ENCODE measurements around the gene ZFYVE27. TPM values are rescaled to one million over a fixed set of nuclear protein-coding genes. Genes with fewer than 3 reads are reported as not detected.
A peak's percentile ranks its signal among the peaks of the same experiment; 100 is the strongest.

The ZFYVE27 gene
- total RNA-seq, 1 donor from 2014 or later = 13.7 TPM

GRCh38 chr10:97778452-97779302 lies 41.7 kb downstream of the ZFYVE27 start:
- peaks cover 7% of the 10 kb centered on the region for H3K27me3 ChIP-seq
- H2AFZ ChIP-seq (replicated peaks) = no peak overlapping the region
- no peak overlapping the region for H3K4me3 Mint-ChIP-seq
- H4K20me1 ChIP-seq (ENCODE audit: low read depth) = no peaks in the 10 kb centered on the region
- H3K9me3 ChIP-seq (ENCODE audit: low read depth) = no peaks in the 10 kb centered on the region
- H3K4me1 Mint-ChIP-seq = peaks cover 25% of the 10 kb centered on the region
- peaks cover 16% of the 10 kb centered on the region for H3K27me3 Mint-ChIP-seq (ENCODE audit: insufficient read depth, low read depth)
- DNase-seq (ENCODE audit: low spot score) = peak; percentile 50
- H3K4me3 ChIP-seq = no peak overlapping the region
- H3K36me3 Mint-ChIP-seq = no peaks in the 10 kb centered on the region
- H3F3A ChIP-seq (ENCODE audit: low read depth) = peaks cover 20% of the 10 kb centered on the region
- peak overlapping the region; percentile 12 for H3K27ac Mint-ChIP-seq
- H3K4me2 ChIP-seq = no peak overlapping the region
- H3K9me3 Mint-ChIP-seq = no peaks in the 10 kb centered on the region
- peaks cover 24% of the 10 kb centered on the region for H3K4me1 ChIP-seq
- no peaks in the 10 kb centered on the region for H3K79me2 ChIP-seq (ENCODE audit: low read depth)
- TF ChIP-seq EZH2 (IDR thresholded peaks at IDR 0.05) = no peak
- no peak for TF ChIP-seq EZH2phosphoT487 (IDR thresholded peaks at IDR 0.05)
- no peak for TF ChIP-seq CTCF (IDR thresholded peaks at IDR 0.05)
- H3K36me3 ChIP-seq = no peaks in the 10 kb centered on the region
- H3K27ac ChIP-seq = no peak overlapping the region
- no peak overlapping the region for H3K9ac ChIP-seq

GRCh38 chr10:97779492-97779891 lies 42.6 kb downstream of the ZFYVE27 start:
- H3K4me2 ChIP-seq = no peak overlapping the region
- no peaks in the 10 kb centered on the region for H3K9me3 Mint-ChIP-seq
- H3F3A ChIP-seq (ENCODE audit: low read depth) = peaks cover 20% of the 10 kb centered on the region
- H3K27me3 Mint-ChIP-seq (ENCODE audit: insufficient read depth, low read depth) = peaks cover 16% of the 10 kb centered on the region
- no peaks in the 10 kb centered on the region for H3K36me3 Mint-ChIP-seq
- no peak overlapping the region for H3K27ac ChIP-seq
- H3K36me3 ChIP-seq = no peaks in the 10 kb centered on the region
- H3K9ac ChIP-seq = no peak overlapping the region
- H3K4me1 Mint-ChIP-seq = peaks cover 25% of the 10 kb centered on the region
- H3K27me3 ChIP-seq = no peaks in the 10 kb centered on the region
- H3K4me1 ChIP-seq = peaks cover 24% of the 10 kb centered on the region
- TF ChIP-seq EZH2 (IDR thresholded peaks at IDR 0.05) (no peak), CTCF (IDR thresholded peaks at IDR 0.05) (no peak), EZH2phosphoT487 (IDR thresholded peaks at IDR 0.05) (no peak)
- H3K9me3 ChIP-seq (ENCODE audit: low read depth) = no peaks in the 10 kb centered on the region
- H3K4me3 Mint-ChIP-seq = no peak overlapping the region
- H3K27ac Mint-ChIP-seq = no peak overlapping the region
- no peak overlapping the region for H3K4me3 ChIP-seq
- no peak for DNase-seq (ENCODE audit: low spot score)
- no peaks in the 10 kb centered on the region for H4K20me1 ChIP-seq (ENCODE audit: low read depth)
- H2AFZ ChIP-seq (replicated peaks) = no peak overlapping the region
- H3K79me2 ChIP-seq (ENCODE audit: low read depth) = no peaks in the 10 kb centered on the region

GRCh38 chr10:97779975-97780374 lies 43.0 kb downstream of the ZFYVE27 start:
- H3K4me3 ChIP-seq = no peak overlapping the region
- H3K27me3 ChIP-seq = no peaks in the 10 kb centered on the region
- Mint-ChIP-seq H3K27ac (no peak overlapping the region), H3K27me3 (ENCODE audit: insufficient read depth, low read depth) (peaks cover 12% of the 10 kb centered on the region), H3K36me3 (no peaks in the 10 kb centered on the region), H3K9me3 (no peaks in the 10 kb centered on the region), H3K4me1 (peaks cover 25% of the 10 kb centered on the region), H3K4me3 (no peak overlapping the region)
- peaks cover 20% of the 10 kb centered on the region for H3F3A ChIP-seq (ENCODE audit: low read depth)
- H3K9me3 ChIP-seq (ENCODE audit: low read depth) = no peaks in the 10 kb centered on the region
- H3K36me3 ChIP-seq = no peaks in the 10 kb centered on the region
- no peak overlapping the region for H3K9ac ChIP-seq
- H2AFZ ChIP-seq (replicated peaks) = no peak overlapping the region
- H4K20me1 ChIP-seq (ENCODE audit: low read depth) = no peaks in the 10 kb centered on the region
- H3K4me2 ChIP-seq = no peak overlapping the region
- TF ChIP-seq EZH2 (IDR thresholded peaks at IDR 0.05) (no peak), CTCF (IDR thresholded peaks at IDR 0.05) (no peak), EZH2phosphoT487 (IDR thresholded peaks at IDR 0.05) (no peak)
- DNase-seq (ENCODE audit: low spot score) = no peak
- no peaks in the 10 kb centered on the region for H3K79me2 ChIP-seq (ENCODE audit: low read depth)
- H3K4me1 ChIP-seq = peaks cover 24% of the 10 kb centered on the region
- H3K27ac ChIP-seq = no peak overlapping the region

All from neural progenitor cell (in vitro differentiated cells).